HepG2 (cell line): ENCODE results near the gene ZNF684. TPM values are rescaled to one million over a fixed set of nuclear protein-coding genes. Genes with fewer than 3 reads are reported as not detected.

Source experiments
- ATAC-seq: fragments of 200-7000 bp; cut with Tn5 transposase; 3 replicates; pipeline ENCODE4 v1.9.1; 2020; ENCODE audit warnings: mild to moderate bottlenecking, moderate library complexity
- BruUV-seq: library from RNA; stranded (reverse); fragments of 400-500 nt; replicated peaks from 2 replicates; lab custom pipeline; 2021; lab: Mats Ljungman, UMichigan
- CTCF ChIA-PET: fragments of 300-600 bp; formaldehyde crosslinking; extraction: SDS; loops from one replicate; lab custom pipeline; 2021; ENCODE audit warnings: low total read pairs, inconsistent platforms, low intra/inter-chr PET ratio; lab: Yijun Ruan, JAX
- POLR2A ChIA-PET: fragments of 350-600 bp; sonication (Branson Sonifier 250); formaldehyde crosslinking; loops from one replicate; lab custom pipeline; 2020; ENCODE audit warnings: antibody characterized with exemption, inconsistent platforms; lab: Yijun Ruan, JAX
- DNase-seq: peaks from one replicate; pipeline ENCODE4 v3.0.0-alpha.2; 2015; ENCODE audit warnings: low spot score
- FAIRE-seq: peaks from 3 replicates; lab custom pipeline; 2011; peaks lifted over from hg19 to GRCh38; lab: Jason Lieb, UNC
- H2AFZ ChIP-seq: one replicate; pipeline ENCODE4 v1.6.1; 2011; ENCODE audit warnings: low read length, inconsistent platforms
- H3K27ac ChIP-seq: fragments of 300-600 bp; 3 replicates; pipeline ENCODE4 v1.8.0; 2011; ENCODE audit warnings: mixed run types, mild to moderate bottlenecking, mixed read lengths, low read length, inconsistent platforms; ENCODE audit not compliant: insufficient read depth; ENCODE audit errors: extremely low read length
- H3K27me3 ChIP-seq, 2 experiments: fragments of 200-600 bp in 1 of 2; 2 replicates in 1 of 2; 3 replicates in 1 of 2; pipeline versions ENCODE4 v1.6.0 to v1.8.0; 2011; ENCODE audit warnings: low read length in 2 of 2, mild to moderate bottlenecking in 2 of 2, moderate library complexity in 2 of 2, inconsistent platforms in 1 of 2; ENCODE audit not compliant: insufficient read depth in 2 of 2, control insufficient read depth in 1 of 2
- H3K36me3 ChIP-seq, 2 experiments: fragments of 200-600 bp in 1 of 2; replicated peaks in 1 of 2; 2 replicates in 1 of 2; 3 replicates in 1 of 2; pipeline versions ENCODE4 v1.5.1 to v1.8.0; 2011; ENCODE audit warnings: low read length in 2 of 2, inconsistent platforms in 1 of 2; ENCODE audit not compliant: insufficient read depth in 2 of 2, control insufficient read depth in 1 of 2
- H3K4me1 ChIP-seq: 2 replicates; pipeline ENCODE4 v1.5.1; 2012; ENCODE audit warnings: low read length, inconsistent platforms; ENCODE audit not compliant: insufficient read depth
- H3K4me2 ChIP-seq: 2 replicates; pipeline ENCODE4 v1.6.0; 2011; ENCODE audit warnings: low read depth, low read length, inconsistent platforms
- H3K4me3 ChIP-seq, 3 experiments: fragments of 200-600 bp in 1 of 3; sonication (generic), shearing (Covaris generic) in 1 of 3; replicated peaks in 1 of 3; 2 replicates each; pipeline ENCODE4 v1.5.1; 2011 to 2016; ENCODE audit warnings: low read length in 3 of 3, inconsistent platforms in 2 of 3, low read depth in 2 of 3, mild to moderate bottlenecking in 2 of 3, control low read depth in 1 of 3, mixed read lengths in 1 of 3; ENCODE audit not compliant: insufficient read depth in 1 of 3
- H3K79me2 ChIP-seq: one replicate; pipeline ENCODE4 v1.6.1; 2011; ENCODE audit warnings: low read length, inconsistent platforms; ENCODE audit not compliant: insufficient read depth
- H3K9ac ChIP-seq: 2 replicates; pipeline ENCODE4 v1.6.0; 2011; ENCODE audit warnings: mild to moderate bottlenecking, low read depth, low read length, inconsistent platforms; ENCODE audit not compliant: insufficient read depth
- H3K9me3 ChIP-seq: 2 replicates; pipeline ENCODE4 v1.5.1; 2012; ENCODE audit warnings: mild to moderate bottlenecking, low read length
- H4K20me1 ChIP-seq: 2 replicates; pipeline ENCODE4 v1.6.0; 2011; ENCODE audit warnings: inconsistent platforms, mild to moderate bottlenecking, low read length, moderate library complexity; ENCODE audit not compliant: insufficient read depth
- BCL6 ChIP-seq: IDR thresholded peaks from 2 replicates; pipeline ENCODE4 v1.6.1; 2016; ENCODE audit warnings: missing genetic modification reagents, missing compliant biosample characterization
- CREB1 ChIP-seq, 2 experiments: fragments of 450-650 bp in 1 of 2; IDR thresholded peaks; 2 replicates each; pipeline ENCODE4 v1.6.1; 2016 to 2017; ENCODE audit warnings: control low read depth in 1 of 2, mild to moderate bottlenecking in 1 of 2, missing compliant biosample characterization in 1 of 2, missing genetic modification characterization in 1 of 2
- FOXA1 ChIP-seq, 2 experiments: fragments of 450-650 bp in 1 of 2; sonication (generic) in 1 of 2; formaldehyde crosslinking in 1 of 2; IDR thresholded peaks; 2 replicates each; pipeline versions ENCODE4 v1.4.0 to v1.6.1; 2016 to 2020; ENCODE audit warnings: missing genetic modification reagents in 1 of 2
- FOXA3 ChIP-seq: IDR thresholded peaks from 2 replicates; pipeline ENCODE4 v1.6.1; 2016; ENCODE audit warnings: missing genetic modification reagents, missing compliant biosample characterization
- GABPA ChIP-seq, 2 experiments: IDR thresholded peaks; 2 replicates each; pipeline ENCODE4 v1.6.1; 2011 to 2016; ENCODE audit warnings: low read depth in 2 of 2, low read length in 1 of 2, missing biosample characterization in 1 of 2, missing genetic modification characterization in 1 of 2
- NR2F6 ChIP-seq, 2 experiments: IDR thresholded peaks; 2 replicates each; pipeline ENCODE4 v1.6.1; 2016; ENCODE audit warnings: antibody characterized with exemption in 1 of 2, mild to moderate bottlenecking in 1 of 2
- PHF20 ChIP-seq: sonication (generic); formaldehyde crosslinking; IDR thresholded peaks from 2 replicates; pipeline ENCODE4 v1.5.0; 2020; ENCODE audit warnings: mild to moderate bottlenecking, missing genetic modification reagents
- PTBP1 ChIP-seq: fragments of 200-400 bp; formaldehyde crosslinking; IDR thresholded peaks from 2 replicates; pipeline ENCODE4 v1.6.1; 2018; ENCODE audit warnings: low read length, low read depth; ENCODE audit not compliant: poor library complexity, severe bottlenecking
- SIN3A ChIP-seq: IDR thresholded peaks from 2 replicates; pipeline ENCODE4 v1.6.1; 2011; ENCODE audit warnings: low read depth, mild to moderate bottlenecking, control low read depth, low read length, borderline replicate concordance
- ZBTB3 ChIP-seq: sonication (generic); formaldehyde crosslinking; IDR thresholded peaks from 2 replicates; pipeline ENCODE4 v1.4.0; 2020; ENCODE audit warnings: low read depth, mild to moderate bottlenecking, moderate library complexity, missing genetic modification reagents, borderline replicate concordance
- ZFP37 ChIP-seq: sonication (generic); formaldehyde crosslinking; IDR thresholded peaks from 2 replicates; pipeline ENCODE4 v1.4.0; 2020; ENCODE audit warnings: missing genetic modification reagents, borderline replicate concordance
- ZNF205 ChIP-seq: IDR thresholded peaks from 2 replicates; pipeline ENCODE4 v1.6.1; 2018; ENCODE audit warnings: missing biosample characterization, missing genetic modification reagents
- in situ Hi-C: cut with HindIII; loops from 2 replicates; pipeline ENCODE4 v1.10.0; 2017; ENCODE audit warnings: low pct_unique_long_range_greater_than_20kb; ENCODE audit not compliant: extremely low pct_ligation_motif_present
- intact Hi-C: fragments of 100-400 bp; cut with micrococcal nuclease; formaldehyde crosslinking; loops from one replicate; pipeline ENCODE4 v1.10.0; 2022; ENCODE audit not compliant: unreplicated experiment
- polyA plus RNA-seq, 8 experiments: library from polyadenylated mRNA; depleted of rRNA in 3 of 8; stranded (reverse) in 7 of 8; unstranded in 1 of 8; fragments of >200 nt; fragmentation: Illumina TruSeq in 4 of 8; extraction: Trizol in 4 of 8; gene quantifications; 2 replicates each; pipeline versions ENCODE4 v1.2.1 to v1.2.3, GENCODE V29; 2011 to 2016; ENCODE audit warnings: low read depth in 4 of 8, missing spikeins in 1 of 8, mixed read lengths in 1 of 8; ENCODE audit not compliant: insufficient read depth in 1 of 8
- total RNA-seq, 5 experiments: library from RNA; depleted of rRNA; stranded (reverse); fragments of >200 nt; fragmentation: Illumina TruSeq; extraction: Trizol; gene quantifications; 2 replicates each; pipeline ENCODE4 v1.2.3, GENCODE V29; 2016; ENCODE audit warnings: low read depth in 1 of 5
- TF ChIP-seq, protein P1 (sequence below): sonication (generic); formaldehyde crosslinking; IDR thresholded peaks from 2 replicates; pipeline ENCODE4 v1.5.1; 2020; ENCODE audit warnings: missing genetic modification reagents, mild to moderate bottlenecking, borderline replicate concordance
- TF ChIP-seq, protein P2 (sequence below): sonication (generic); formaldehyde crosslinking; IDR thresholded peaks from 2 replicates; pipeline ENCODE4 v1.5.0; 2020; ENCODE audit warnings: mild to moderate bottlenecking, missing genetic modification reagents, moderate library complexity
- TF ChIP-seq, protein P3 (sequence below): IDR thresholded peaks from 2 replicates; pipeline ENCODE4 v1.6.1; 2016; ENCODE audit warnings: control low read depth
- TF ChIP-seq, protein P4 (sequence below), 2 experiments: sonication (generic) in 1 of 2; formaldehyde crosslinking in 1 of 2; IDR thresholded peaks; 2 replicates each; pipeline versions ENCODE4 v1.5.1 to v1.6.1; 2011 to 2020; ENCODE audit warnings: borderline replicate concordance in 1 of 2, low read depth in 1 of 2, low read length in 1 of 2, mild to moderate bottlenecking in 1 of 2, missing genetic modification reagents in 1 of 2, moderate library complexity in 1 of 2

Gene ZNF684
- total and polyA plus RNA-seq, 2 of the 13 experiments (the other 11 are each of a cell fraction or from before 2014, with no cell fraction given): 6.5 to 15.2 TPM

DNA sequence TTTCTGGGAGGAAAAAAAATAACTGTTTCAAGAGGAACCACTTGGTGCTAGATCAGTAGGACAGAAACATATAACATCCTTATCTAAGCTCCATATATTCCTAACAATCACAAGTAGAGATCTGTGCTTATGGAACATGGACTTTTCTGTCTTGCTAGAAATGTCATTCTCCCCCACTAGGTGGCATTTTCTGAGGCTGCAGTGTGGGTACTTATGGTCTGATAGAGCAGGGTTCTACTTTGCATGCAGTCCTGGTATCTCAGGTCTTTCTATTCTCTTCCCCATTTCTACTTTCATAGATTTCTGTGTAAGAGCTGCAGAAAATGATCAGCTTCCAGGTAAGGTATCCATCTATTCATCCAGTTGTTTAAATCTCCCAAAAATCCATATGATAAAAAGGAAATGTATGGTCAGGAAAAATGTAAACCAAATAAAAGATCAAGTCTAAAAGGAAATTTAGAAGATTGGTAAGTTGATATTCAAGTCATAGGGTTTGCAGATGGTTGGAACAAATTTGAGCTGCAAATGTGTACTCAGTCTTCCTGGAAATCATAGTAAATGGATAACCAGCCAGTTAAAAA lies 1.5 kb downstream of the ZNF684 start:
- no peaks in the 10 kb centered on the region; a peak in 1 of 5 replicates for H3K27me3 ChIP-seq
- H3K4me2 ChIP-seq: peak overlapping the region; percentile 91
- H4K20me1 ChIP-seq: no peaks in the 10 kb centered on the region
- no TSS peak for BruUV-seq
- in situ Hi-C loops (no loop called here), intact Hi-C loops (no loop called here)
- H3K36me3 ChIP-seq: no peaks in the 10 kb centered on the region
- H3K9ac ChIP-seq: peak overlapping the region; percentile 83
- DNase-seq (peak; percentile 73), FAIRE-seq (peak; percentile 84), ATAC-seq (peak; percentile 34)
- H3K79me2 ChIP-seq: peaks cover 13% of the 10 kb centered on the region
- H2AFZ ChIP-seq: no peak overlapping the region
- ChIA-PET POLR2A (interaction anchor here (0.8 to 2.7 kb wide), 8 partner anchors 17 to 329 kb away, joined by 3 to 27 read pairs (median 4); partner anchors contain the start of genes CITED4, EXO5, NFYC and ZFP69B), CTCF (no interaction called here)
- no peaks in the 10 kb centered on the region for H3K9me3 ChIP-seq
- peaks cover 46% of the 10 kb centered on the region for H3K4me1 ChIP-seq
- peak overlapping the region; percentile 78 to 94 (median 85); a peak in 5 of 6 replicates for H3K4me3 ChIP-seq
- H3K27ac ChIP-seq: peak overlapping the region; percentile 82
- TF ChIP-seq CREB1 (IDR thresholded peaks at IDR 0.05) (no peak), CREB1 (CRISPR knock-in tag; IDR thresholded peaks at IDR 0.05) (peak; percentile 37; the same call in 1 of the 2 replicates), NR2F6 (IDR thresholded peaks at IDR 0.05) (no peak), NR2F6 (CRISPR knock-in tag; IDR thresholded peaks at IDR 0.05) (0 out of 2 replicates have a peak, but pooled peaks have one; percentile 7), ZFP37 (CRISPR knock-in tag) (no peak), ZNF205 (0 out of 2 replicates have a peak, but pooled peaks have one; percentile 29), SIN3A (0 out of 2 replicates have a peak, but pooled peaks have one; percentile 45), FOXA1 (IDR thresholded peaks at IDR 0.05) (no peak), FOXA1 (CRISPR knock-in tag; IDR thresholded peaks at IDR 0.05) (no peak), GABPA (IDR thresholded peaks at IDR 0.05; ENCODE audit: low read depth, low read length) (no peak), GABPA (CRISPR knock-in tag; IDR thresholded peaks at IDR 0.05; ENCODE audit: low read depth) (0 out of 2 replicates have a peak, but pooled peaks have one; percentile 13), PHF20 (CRISPR knock-in tag) (no peak), ZBTB3 (CRISPR knock-in tag) (no peak), BCL6 (CRISPR knock-in tag) (0 out of 2 replicates have a peak, but pooled peaks have one; percentile 12), PTBP1 (no peak), FOXA3 (CRISPR knock-in tag) (peak; percentile 23; the same call in 1 of the 2 replicates)
- TF ChIP-seq, protein P1, sequence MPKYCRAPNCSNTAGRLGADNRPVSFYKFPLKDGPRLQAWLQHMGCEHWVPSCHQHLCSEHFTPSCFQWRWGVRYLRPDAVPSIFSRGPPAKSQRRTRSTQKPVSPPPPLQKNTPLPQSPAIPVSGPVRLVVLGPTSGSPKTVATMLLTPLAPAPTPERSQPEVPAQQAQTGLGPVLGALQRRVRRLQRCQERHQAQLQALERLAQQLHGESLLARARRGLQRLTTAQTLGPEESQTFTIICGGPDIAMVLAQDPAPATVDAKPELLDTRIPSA (CRISPR knock-in tag): no peak
- TF ChIP-seq, protein P2, sequence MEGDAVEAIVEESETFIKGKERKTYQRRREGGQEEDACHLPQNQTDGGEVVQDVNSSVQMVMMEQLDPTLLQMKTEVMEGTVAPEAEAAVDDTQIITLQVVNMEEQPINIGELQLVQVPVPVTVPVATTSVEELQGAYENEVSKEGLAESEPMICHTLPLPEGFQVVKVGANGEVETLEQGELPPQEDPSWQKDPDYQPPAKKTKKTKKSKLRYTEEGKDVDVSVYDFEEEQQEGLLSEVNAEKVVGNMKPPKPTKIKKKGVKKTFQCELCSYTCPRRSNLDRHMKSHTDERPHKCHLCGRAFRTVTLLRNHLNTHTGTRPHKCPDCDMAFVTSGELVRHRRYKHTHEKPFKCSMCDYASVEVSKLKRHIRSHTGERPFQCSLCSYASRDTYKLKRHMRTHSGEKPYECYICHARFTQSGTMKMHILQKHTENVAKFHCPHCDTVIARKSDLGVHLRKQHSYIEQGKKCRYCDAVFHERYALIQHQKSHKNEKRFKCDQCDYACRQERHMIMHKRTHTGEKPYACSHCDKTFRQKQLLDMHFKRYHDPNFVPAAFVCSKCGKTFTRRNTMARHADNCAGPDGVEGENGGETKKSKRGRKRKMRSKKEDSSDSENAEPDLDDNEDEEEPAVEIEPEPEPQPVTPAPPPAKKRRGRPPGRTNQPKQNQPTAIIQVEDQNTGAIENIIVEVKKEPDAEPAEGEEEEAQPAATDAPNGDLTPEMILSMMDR: peak; percentile 79
- TF ChIP-seq, protein P3, sequence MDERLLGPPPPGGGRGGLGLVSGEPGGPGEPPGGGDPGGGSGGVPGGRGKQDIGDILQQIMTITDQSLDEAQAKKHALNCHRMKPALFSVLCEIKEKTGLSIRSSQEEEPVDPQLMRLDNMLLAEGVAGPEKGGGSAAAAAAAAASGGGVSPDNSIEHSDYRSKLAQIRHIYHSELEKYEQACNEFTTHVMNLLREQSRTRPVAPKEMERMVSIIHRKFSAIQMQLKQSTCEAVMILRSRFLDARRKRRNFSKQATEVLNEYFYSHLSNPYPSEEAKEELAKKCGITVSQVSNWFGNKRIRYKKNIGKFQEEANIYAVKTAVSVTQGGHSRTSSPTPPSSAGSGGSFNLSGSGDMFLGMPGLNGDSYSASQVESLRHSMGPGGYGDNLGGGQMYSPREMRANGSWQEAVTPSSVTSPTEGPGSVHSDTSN (CRISPR knock-in tag): no peak
- TF ChIP-seq, protein P4, sequence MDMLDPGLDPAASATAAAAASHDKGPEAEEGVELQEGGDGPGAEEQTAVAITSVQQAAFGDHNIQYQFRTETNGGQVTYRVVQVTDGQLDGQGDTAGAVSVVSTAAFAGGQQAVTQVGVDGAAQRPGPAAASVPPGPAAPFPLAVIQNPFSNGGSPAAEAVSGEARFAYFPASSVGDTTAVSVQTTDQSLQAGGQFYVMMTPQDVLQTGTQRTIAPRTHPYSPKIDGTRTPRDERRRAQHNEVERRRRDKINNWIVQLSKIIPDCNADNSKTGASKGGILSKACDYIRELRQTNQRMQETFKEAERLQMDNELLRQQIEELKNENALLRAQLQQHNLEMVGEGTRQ (IDR thresholded peaks at IDR 0.05; ENCODE audit: low read depth, low read length): no peak
- TF ChIP-seq, protein P4 (CRISPR knock-in tag; IDR thresholded peaks at IDR 0.05; ENCODE audit: borderline replicate concordance): no peak
